HepG2 (cell line): Measurements from ENCODE around the gene RIPK3. TPM values are rescaled to one million over a fixed set of nuclear protein-coding genes. Genes with fewer than 3 reads are reported as not detected.

ENCODE experiments used
- ATF7 ChIP-seq, 2 experiments: fragments of 450-650 bp in 1 of 2; sonication (generic) in 1 of 2; formaldehyde crosslinking in 1 of 2; IDR thresholded peaks; 2 replicates each; pipeline versions ENCODE4 v1.4.0 to v1.6.1; 2016 to 2020; ENCODE audit warnings: antibody characterized with exemption in 1 of 2, mild to moderate bottlenecking in 1 of 2, missing genetic modification reagents in 1 of 2
- DNMT1 ChIP-seq: sonication (generic); formaldehyde crosslinking; IDR thresholded peaks from 2 replicates; pipeline ENCODE4 v1.5.1; 2020; ENCODE audit warnings: mild to moderate bottlenecking, missing genetic modification reagents
- HMGA1 ChIP-seq: sonication (generic); formaldehyde crosslinking; conservative IDR thresholded peaks from 2 replicates; pipeline ENCODE4 v1.4.0; 2020; ENCODE audit warnings: missing genetic modification reagents
- ISL2 ChIP-seq: sonication (generic); formaldehyde crosslinking; IDR thresholded peaks from 2 replicates; pipeline ENCODE4 v1.5.0; 2020; ENCODE audit warnings: missing genetic modification reagents
- KDM6A ChIP-seq: IDR thresholded peaks from 2 replicates; pipeline ENCODE4 v1.6.1; 2016; ENCODE audit warnings: low read depth
- RBAK ChIP-seq: sonication (generic); formaldehyde crosslinking; IDR thresholded peaks from 2 replicates; pipeline ENCODE4 v1.5.1; 2020; ENCODE audit warnings: mild to moderate bottlenecking, missing genetic modification reagents
- YEATS4 ChIP-seq: sonication (generic); formaldehyde crosslinking; IDR thresholded peaks from 2 replicates; pipeline ENCODE4 v1.4.0; 2020; ENCODE audit warnings: missing genetic modification reagents, borderline replicate concordance
- ZBTB8A ChIP-seq: sonication (generic); formaldehyde crosslinking; IDR thresholded peaks from 2 replicates; pipeline ENCODE4 v1.4.0; 2020; ENCODE audit warnings: mild to moderate bottlenecking, low read depth, missing genetic modification reagents, borderline replicate concordance
- ZNF124 ChIP-seq: sonication (generic); formaldehyde crosslinking; IDR thresholded peaks from 2 replicates; pipeline ENCODE4 v1.4.0; 2020; ENCODE audit warnings: missing genetic modification reagents
- ZNF136 ChIP-seq: sonication (generic); formaldehyde crosslinking; IDR thresholded peaks from 2 replicates; pipeline ENCODE4 v1.8.1; 2022; ENCODE audit warnings: low read depth, mild to moderate bottlenecking, moderate library complexity, missing genetic modification reagents
- ZNF24 ChIP-seq: fragments of 450-650 bp; IDR thresholded peaks from 2 replicates; pipeline ENCODE4 v1.6.1; 2017; ENCODE audit warnings: antibody characterized with exemption, mild to moderate bottlenecking
- ZNF777 ChIP-seq: sonication (generic); formaldehyde crosslinking; IDR thresholded peaks from 2 replicates; pipeline ENCODE4 v1.4.0; 2020; ENCODE audit warnings: missing genetic modification reagents
- polyA plus RNA-seq, 8 experiments: library from polyadenylated mRNA; depleted of rRNA in 3 of 8; stranded (reverse) in 7 of 8; unstranded in 1 of 8; fragments of >200 nt; fragmentation: Illumina TruSeq in 4 of 8; extraction: Trizol in 4 of 8; gene quantifications; 2 replicates each; pipeline versions ENCODE4 v1.2.1 to v1.2.3, GENCODE V29; 2011 to 2016; ENCODE audit warnings: low read depth in 4 of 8, missing spikeins in 1 of 8, mixed read lengths in 1 of 8; ENCODE audit not compliant: insufficient read depth in 1 of 8
- total RNA-seq, 5 experiments: library from RNA; depleted of rRNA; stranded (reverse); fragments of >200 nt; fragmentation: Illumina TruSeq; extraction: Trizol; gene quantifications; 2 replicates each; pipeline ENCODE4 v1.2.3, GENCODE V29; 2016; ENCODE audit warnings: low read depth in 1 of 5
- TF ChIP-seq, protein P1 (sequence below): sonication (generic); formaldehyde crosslinking; IDR thresholded peaks from 2 replicates; pipeline ENCODE4 v1.5.1; 2020; ENCODE audit warnings: missing genetic modification reagents, mild to moderate bottlenecking, borderline replicate concordance
- TF ChIP-seq, protein P2 (sequence below): sonication (generic); formaldehyde crosslinking; IDR thresholded peaks from 2 replicates; pipeline ENCODE4 v1.4.0; 2020; ENCODE audit warnings: mild to moderate bottlenecking, missing genetic modification reagents
- TF ChIP-seq, protein P3 (sequence below): sonication (generic); formaldehyde crosslinking; IDR thresholded peaks from 2 replicates; pipeline ENCODE4 v1.8.1; 2023; ENCODE audit warnings: mild to moderate bottlenecking, missing genetic modification reagents, borderline replicate concordance
- TF ChIP-seq, protein P4 (sequence below): IDR thresholded peaks from 2 replicates; pipeline ENCODE4 v1.6.1; 2016; ENCODE audit warnings: low read depth, borderline replicate concordance
- TF ChIP-seq, protein P5 (sequence below): sonication (generic); formaldehyde crosslinking; IDR thresholded peaks from 2 replicates; pipeline ENCODE4 v1.4.0; 2020; ENCODE audit warnings: low read depth, mild to moderate bottlenecking, missing genetic modification reagents
- TF ChIP-seq, protein P6 (sequence below): sonication (generic); formaldehyde crosslinking; IDR thresholded peaks from 2 replicates; pipeline ENCODE4 v1.4.0; 2020; ENCODE audit warnings: missing genetic modification reagents
- TF ChIP-seq, protein P7 (sequence below): sonication (generic); formaldehyde crosslinking; IDR thresholded peaks from 2 replicates; pipeline ENCODE4 v1.4.0; 2020; ENCODE audit warnings: missing genetic modification reagents, low read depth, mild to moderate bottlenecking, borderline replicate concordance
- TF ChIP-seq, protein P8 (sequence below): sonication (generic); formaldehyde crosslinking; IDR thresholded peaks from 2 replicates; pipeline ENCODE4 v1.5.1; 2020; ENCODE audit warnings: missing genetic modification reagents, mild to moderate bottlenecking, borderline replicate concordance

RIPK3 gene
- total and polyA plus RNA-seq, 2 of the 13 experiments (the other 11 are each of a cell fraction or from before 2014, with no cell fraction given), result not detected

DNA sequence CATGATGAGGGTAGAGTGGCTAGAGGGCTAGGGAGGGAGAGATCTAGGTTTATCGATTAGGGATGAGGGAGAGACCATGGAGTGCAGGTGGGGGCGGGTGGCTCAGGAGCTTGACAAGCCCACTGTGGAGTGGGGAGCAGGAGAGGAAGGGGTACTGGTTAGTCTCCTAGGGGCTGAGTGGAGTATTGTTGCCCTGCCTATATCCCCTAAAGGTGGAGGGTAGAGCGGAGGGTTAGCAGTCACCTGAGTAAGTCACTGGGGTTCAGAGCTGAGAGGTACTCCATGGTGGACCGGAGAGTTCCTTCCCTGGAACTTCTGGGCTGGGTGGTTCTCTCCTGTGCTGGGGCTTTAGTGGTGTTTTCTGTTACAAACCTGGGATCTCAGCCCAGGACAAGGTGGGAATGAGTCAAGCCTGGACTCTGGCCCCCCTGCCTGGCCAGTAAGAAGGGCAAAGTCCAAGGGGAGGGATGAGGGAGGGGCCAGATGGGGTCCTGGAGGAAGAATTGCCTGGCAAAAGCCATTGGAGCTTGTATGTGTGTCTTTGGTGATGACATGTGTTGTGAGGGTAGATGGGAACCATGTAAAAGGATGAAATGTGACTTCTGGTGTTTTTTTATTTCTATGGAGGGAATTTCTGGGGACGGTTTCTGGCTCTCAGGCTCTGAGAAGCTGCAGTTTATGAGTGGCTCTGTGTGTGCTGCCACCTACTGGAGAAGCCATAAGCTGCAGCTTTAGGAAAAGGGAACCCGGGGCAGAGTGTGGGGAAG lies 32.0 kb downstream of the RIPK3 start, which contains the start of gene CIDEB (continued):
- peak; percentile 25; the same call in 1 of the 2 replicates for TF ChIP-seq ZBTB8A (CRISPR knock-in tag)
- TF ChIP-seq ATF7 (IDR thresholded peaks at IDR 0.05), result 0 out of 2 replicates have a peak, but pooled peaks have one; percentile 22
- peak; percentile 92 for TF ChIP-seq ATF7 (CRISPR knock-in tag; IDR thresholded peaks at IDR 0.05)
- TF ChIP-seq, protein P1, sequence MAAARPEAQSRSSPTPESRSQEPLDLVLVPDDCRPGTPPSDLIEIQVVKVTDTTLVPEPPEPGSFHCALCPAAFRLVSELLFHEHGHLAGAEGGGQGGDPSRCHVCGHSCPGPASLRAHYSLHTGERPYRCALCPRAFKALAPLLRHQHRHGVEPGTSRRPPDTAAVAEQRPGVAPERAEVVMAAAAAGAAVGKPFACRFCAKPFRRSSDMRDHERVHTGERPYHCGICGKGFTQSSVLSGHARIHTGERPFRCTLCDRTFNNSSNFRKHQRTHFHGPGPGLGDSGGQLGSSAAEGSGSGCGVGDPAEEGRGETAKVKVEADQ (CRISPR knock-in tag), result peak; percentile 81; the same call in 1 of the 2 replicates
- 0 out of 2 replicates have a peak, but pooled peaks have one; percentile 16 for TF ChIP-seq ZNF777
- peak; percentile 77 for TF ChIP-seq ISL2 (CRISPR knock-in tag)
- TF ChIP-seq, protein P2, sequence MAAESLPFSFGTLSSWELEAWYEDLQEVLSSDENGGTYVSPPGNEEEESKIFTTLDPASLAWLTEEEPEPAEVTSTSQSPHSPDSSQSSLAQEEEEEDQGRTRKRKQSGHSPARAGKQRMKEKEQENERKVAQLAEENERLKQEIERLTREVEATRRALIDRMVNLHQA (CRISPR knock-in tag), result no peak
- TF ChIP-seq ZNF136 (CRISPR knock-in tag), result peak; percentile 97
- TF ChIP-seq DNMT1, result no peak
- peak; percentile 29 for TF ChIP-seq ZNF24
- no peak for TF ChIP-seq HMGA1 (CRISPR knock-in tag)
- peak; percentile 99 for TF ChIP-seq KDM6A (CRISPR knock-in tag)
- TF ChIP-seq, protein P3, sequence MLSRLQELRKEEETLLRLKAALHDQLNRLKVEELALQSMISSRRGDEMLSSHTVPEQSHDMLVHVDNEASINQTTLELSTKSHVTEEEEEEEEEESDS (CRISPR knock-in tag), result 0 out of 2 replicates have a peak, but pooled peaks have one; percentile 57
- TF ChIP-seq YEATS4 (CRISPR knock-in tag), result peak; percentile 95; the same call in 1 of the 2 replicates
- TF ChIP-seq, protein P4, sequence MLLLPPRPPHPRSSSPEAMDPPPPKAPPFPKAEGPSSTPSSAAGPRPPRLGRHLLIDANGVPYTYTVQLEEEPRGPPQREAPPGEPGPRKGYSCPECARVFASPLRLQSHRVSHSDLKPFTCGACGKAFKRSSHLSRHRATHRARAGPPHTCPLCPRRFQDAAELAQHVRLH (CRISPR knock-in tag), result peak; percentile 98
- TF ChIP-seq, protein P5, sequence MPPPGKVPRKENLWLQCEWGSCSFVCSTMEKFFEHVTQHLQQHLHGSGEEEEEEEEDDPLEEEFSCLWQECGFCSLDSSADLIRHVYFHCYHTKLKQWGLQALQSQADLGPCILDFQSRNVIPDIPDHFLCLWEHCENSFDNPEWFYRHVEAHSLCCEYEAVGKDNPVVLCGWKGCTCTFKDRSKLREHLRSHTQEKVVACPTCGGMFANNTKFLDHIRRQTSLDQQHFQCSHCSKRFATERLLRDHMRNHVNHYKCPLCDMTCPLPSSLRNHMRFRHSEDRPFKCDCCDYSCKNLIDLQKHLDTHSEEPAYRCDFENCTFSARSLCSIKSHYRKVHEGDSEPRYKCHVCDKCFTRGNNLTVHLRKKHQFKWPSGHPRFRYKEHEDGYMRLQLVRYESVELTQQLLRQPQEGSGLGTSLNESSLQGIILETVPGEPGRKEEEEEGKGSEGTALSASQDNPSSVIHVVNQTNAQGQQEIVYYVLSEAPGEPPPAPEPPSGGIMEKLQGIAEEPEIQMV (CRISPR knock-in tag), result peak; percentile 88; the same call in 1 of the 2 replicates
- TF ChIP-seq, protein P6, sequence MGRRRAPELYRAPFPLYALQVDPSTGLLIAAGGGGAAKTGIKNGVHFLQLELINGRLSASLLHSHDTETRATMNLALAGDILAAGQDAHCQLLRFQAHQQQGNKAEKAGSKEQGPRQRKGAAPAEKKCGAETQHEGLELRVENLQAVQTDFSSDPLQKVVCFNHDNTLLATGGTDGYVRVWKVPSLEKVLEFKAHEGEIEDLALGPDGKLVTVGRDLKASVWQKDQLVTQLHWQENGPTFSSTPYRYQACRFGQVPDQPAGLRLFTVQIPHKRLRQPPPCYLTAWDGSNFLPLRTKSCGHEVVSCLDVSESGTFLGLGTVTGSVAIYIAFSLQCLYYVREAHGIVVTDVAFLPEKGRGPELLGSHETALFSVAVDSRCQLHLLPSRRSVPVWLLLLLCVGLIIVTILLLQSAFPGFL (CRISPR knock-in tag), result no peak
- no peak for TF ChIP-seq RBAK (CRISPR knock-in tag)
- TF ChIP-seq ZNF124 (CRISPR knock-in tag), result peak; percentile 97
- TF ChIP-seq, protein P7, sequence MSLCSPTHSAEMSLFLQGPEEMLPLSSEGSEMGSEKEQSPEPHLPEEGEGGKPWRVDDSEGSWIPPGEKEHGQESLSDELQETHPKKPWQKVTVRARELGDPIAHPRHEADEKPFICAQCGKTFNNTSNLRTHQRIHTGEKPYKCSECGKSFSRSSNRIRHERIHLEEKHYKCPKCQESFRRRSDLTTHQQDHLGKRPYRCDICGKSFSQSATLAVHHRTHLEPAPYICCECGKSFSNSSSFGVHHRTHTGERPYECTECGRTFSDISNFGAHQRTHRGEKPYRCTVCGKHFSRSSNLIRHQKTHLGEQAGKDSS (CRISPR knock-in tag), result peak; percentile 96
- TF ChIP-seq, protein P8, sequence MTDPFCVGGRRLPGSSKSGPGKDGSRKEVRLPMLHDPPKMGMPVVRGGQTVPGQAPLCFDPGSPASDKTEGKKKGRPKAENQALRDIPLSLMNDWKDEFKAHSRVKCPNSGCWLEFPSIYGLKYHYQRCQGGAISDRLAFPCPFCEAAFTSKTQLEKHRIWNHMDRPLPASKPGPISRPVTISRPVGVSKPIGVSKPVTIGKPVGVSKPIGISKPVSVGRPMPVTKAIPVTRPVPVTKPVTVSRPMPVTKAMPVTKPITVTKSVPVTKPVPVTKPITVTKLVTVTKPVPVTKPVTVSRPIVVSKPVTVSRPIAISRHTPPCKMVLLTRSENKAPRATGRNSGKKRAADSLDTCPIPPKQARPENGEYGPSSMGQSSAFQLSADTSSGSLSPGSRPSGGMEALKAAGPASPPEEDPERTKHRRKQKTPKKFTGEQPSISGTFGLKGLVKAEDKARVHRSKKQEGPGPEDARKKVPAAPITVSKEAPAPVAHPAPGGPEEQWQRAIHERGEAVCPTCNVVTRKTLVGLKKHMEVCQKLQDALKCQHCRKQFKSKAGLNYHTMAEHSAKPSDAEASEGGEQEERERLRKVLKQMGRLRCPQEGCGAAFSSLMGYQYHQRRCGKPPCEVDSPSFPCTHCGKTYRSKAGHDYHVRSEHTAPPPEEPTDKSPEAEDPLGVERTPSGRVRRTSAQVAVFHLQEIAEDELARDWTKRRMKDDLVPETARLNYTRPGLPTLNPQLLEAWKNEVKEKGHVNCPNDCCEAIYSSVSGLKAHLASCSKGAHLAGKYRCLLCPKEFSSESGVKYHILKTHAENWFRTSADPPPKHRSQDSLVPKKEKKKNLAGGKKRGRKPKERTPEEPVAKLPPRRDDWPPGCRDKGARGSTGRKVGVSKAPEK (CRISPR knock-in tag), result no peak; the same call in 1 of the 2 replicates
